Thyroid gland (tissue), 4 donors: ENCODE data around the gene UHMK1. TPM values are rescaled to one million over a fixed set of nuclear protein-coding genes. Genes with fewer than 3 reads are reported as not detected.
"Not testable (repeated sequence)": the region's sequence is repeated elsewhere in the genome, so short reads cannot be mapped to it uniquely, and the experiment has no call there.

Experiments
- DNase-seq, 2 donors: peaks; one replicate each; pipeline ENCODE4 v3.0.0-alpha.2; 2019
- H3K27ac ChIP-seq, 3 donors: fragments of 200-600 bp; sonication (generic); 1 replicate in 2 of 3; 2 replicates in 1 of 3; pipeline ENCODE4 v1.5.1; 2016 to 2019; ENCODE audit warnings: mild to moderate bottlenecking in 1 of 3, moderate library complexity in 1 of 3
- H3K27me3 ChIP-seq: fragments of 200-600 bp; sonication (generic); one replicate; pipeline ENCODE4 v1.5.1; 2019
- H3K36me3 ChIP-seq, 2 donors: fragments of 200-600 bp; sonication (generic); one replicate each; pipeline ENCODE4 v1.5.1; 2016 to 2019
- H3K4me1 ChIP-seq, 2 donors: fragments of 200-600 bp; sonication (generic); one replicate each; pipeline ENCODE4 v1.5.1; 2017 to 2019
- H3K4me3 ChIP-seq, 3 donors: fragments of 200-600 bp; sonication (generic); replicated peaks in 1 of 3; 1 replicate in 2 of 3; 2 replicates in 1 of 3; pipeline ENCODE4 v1.5.1; 2016; ENCODE audit warnings: mild to moderate bottlenecking in 1 of 3
- H3K9me3 ChIP-seq: fragments of 200-600 bp; sonication (generic); one replicate; pipeline ENCODE4 v1.5.1; 2017
- POLR2A ChIP-seq, 2 donors: fragments of 450-650 bp; IDR thresholded peaks; one replicate each; pipeline ENCODE4 v1.6.1; 2017; ENCODE audit warnings: antibody characterized with exemption in 2 of 2, mild to moderate bottlenecking in 2 of 2, moderate library complexity in 1 of 2
- WGBS, 2 donors: methylation state at CpG; one replicate each; pipeline ENCODE4 v1.1.5; 2017; 5-methylcytosine and 5-hydroxymethylcytosine counted together
- intact Hi-C: fragments of 100-400 bp; cut with DNase I; formaldehyde crosslinking; loops from one replicate; pipeline ENCODE4 v1.15.1; 2023
- total RNA-seq, 4 donors: library from RNA; depleted of rRNA; stranded (reverse); fragments of >200 nt; gene quantifications; one replicate each; pipeline ENCODE4 v1.2.3, GENCODE V29; 2016
- TF ChIP-seq, protein P1 (sequence below), 6 experiments: fragments of 200-600 bp in 3 of 6; fragments of 450-650 bp in 3 of 6; sonication (generic) in 3 of 6; IDR thresholded peaks; one replicate each; pipeline ENCODE4 v1.5.1; 2016 to 2019; ENCODE audit warnings: antibody characterized with exemption in 6 of 6, mild to moderate bottlenecking in 2 of 6, inconsistent platforms in 1 of 6, moderate library complexity in 1 of 6

Gene UHMK1, protein sequence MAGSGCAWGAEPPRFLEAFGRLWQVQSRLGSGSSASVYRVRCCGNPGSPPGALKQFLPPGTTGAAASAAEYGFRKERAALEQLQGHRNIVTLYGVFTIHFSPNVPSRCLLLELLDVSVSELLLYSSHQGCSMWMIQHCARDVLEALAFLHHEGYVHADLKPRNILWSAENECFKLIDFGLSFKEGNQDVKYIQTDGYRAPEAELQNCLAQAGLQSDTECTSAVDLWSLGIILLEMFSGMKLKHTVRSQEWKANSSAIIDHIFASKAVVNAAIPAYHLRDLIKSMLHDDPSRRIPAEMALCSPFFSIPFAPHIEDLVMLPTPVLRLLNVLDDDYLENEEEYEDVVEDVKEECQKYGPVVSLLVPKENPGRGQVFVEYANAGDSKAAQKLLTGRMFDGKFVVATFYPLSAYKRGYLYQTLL
- 10 to 100 TPM; 44.3 to 62.0 (median 57.1) TPM for total RNA-seq

DNA sequence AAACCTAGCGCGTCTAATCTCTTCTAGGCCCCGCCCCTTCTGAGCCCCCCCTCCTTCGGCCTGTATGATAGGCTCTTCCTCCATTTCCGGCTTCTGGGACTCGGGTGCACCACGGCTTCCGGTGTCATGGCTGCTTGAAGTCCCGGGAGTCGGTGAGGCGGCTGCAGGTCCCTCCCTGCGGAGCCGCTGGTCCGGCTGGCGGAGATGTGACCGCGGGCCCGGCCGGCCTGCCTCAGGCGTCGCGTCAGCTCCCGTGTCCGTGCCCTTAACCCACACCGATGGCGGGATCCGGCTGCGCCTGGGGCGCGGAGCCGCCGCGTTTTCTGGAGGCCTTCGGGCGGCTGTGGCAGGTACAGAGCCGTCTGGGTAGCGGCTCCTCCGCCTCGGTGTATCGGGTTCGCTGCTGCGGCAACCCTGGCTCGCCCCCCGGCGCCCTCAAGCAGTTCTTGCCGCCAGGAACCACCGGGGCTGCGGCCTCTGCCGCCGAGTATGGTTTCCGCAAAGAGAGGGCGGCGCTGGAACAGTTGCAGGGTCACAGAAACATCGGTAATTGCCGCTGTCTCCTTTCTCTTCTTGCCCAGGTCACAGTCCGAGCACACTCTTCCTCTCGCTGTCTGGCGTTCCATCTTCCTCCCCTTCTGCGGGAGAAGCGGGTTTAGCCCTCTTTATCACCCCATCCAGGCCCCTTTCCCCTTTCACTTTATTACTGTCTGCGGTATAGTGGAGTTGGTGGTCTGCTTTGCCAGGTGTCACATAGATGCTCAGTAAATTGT is at the start of gene UHMK1:
TSS of gene UHMK1 (plus strand) at position 96 of the 773 bp plus-strand sequence. CDS start at position 279, 183 bp downstream.
- 0% methylated on average over 24 to 30 of the region's 61 CpGs for WGBS, 2 donors
- Histone ChIP-seq H3K4me1 (peaks cover 6 to 15% of the 10 kb centered on the region in 2 donors), H3K9me3 (no peaks in the 10 kb centered on the region), H3K27me3 (no peaks in the 10 kb centered on the region), H3K36me3 (peaks cover 5 to 17% of the 10 kb centered on the region in 2 donors), H3K27ac (peak within 1 kb of the TSS; percentile 81 to 93 (median 86)), H3K4me3 (peak within 1 kb of the TSS; percentile 81 to 94 (median 86))
- peak; percentile 92 to 93 for DNase-seq
- intact Hi-C loops, result no loop called here
- peak in 1 of 2 donors; percentile 72 for TF ChIP-seq POLR2A (IDR thresholded peaks at IDR 0.05)
- TF ChIP-seq, protein P1, sequence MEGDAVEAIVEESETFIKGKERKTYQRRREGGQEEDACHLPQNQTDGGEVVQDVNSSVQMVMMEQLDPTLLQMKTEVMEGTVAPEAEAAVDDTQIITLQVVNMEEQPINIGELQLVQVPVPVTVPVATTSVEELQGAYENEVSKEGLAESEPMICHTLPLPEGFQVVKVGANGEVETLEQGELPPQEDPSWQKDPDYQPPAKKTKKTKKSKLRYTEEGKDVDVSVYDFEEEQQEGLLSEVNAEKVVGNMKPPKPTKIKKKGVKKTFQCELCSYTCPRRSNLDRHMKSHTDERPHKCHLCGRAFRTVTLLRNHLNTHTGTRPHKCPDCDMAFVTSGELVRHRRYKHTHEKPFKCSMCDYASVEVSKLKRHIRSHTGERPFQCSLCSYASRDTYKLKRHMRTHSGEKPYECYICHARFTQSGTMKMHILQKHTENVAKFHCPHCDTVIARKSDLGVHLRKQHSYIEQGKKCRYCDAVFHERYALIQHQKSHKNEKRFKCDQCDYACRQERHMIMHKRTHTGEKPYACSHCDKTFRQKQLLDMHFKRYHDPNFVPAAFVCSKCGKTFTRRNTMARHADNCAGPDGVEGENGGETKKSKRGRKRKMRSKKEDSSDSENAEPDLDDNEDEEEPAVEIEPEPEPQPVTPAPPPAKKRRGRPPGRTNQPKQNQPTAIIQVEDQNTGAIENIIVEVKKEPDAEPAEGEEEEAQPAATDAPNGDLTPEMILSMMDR (IDR thresholded peaks at IDR 0.05), result no peak

DNA sequence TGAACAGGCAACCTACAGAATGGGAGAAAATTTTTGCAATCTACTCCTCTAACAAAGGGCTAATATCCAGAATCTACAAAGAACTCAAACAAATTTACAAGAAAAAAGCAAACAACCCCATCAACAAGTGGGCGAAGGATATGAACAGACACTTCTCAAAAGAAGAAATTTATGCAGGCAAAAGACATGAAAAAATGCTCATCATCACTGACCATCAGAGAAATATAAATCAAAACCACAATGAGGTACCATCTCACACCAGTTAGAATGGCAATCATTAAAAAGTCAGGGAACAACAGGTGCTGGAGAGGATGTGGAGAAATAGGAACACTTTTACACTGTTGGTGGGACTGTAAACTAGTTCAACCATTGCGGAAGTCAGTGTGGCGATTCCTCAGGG is 43.3 kb upstream of the UHMK1 start:
- H3K27ac ChIP-seq, H3K4me1 ChIP-seq, H3K4me3 ChIP-seq, DNase-seq, H3K36me3 ChIP-seq, intact Hi-C loops, H3K27me3 ChIP-seq, H3K9me3 ChIP-seq: not testable (repeated sequence)
- WGBS, 2 donors, result 94 to 96% methylated on average over 3 of the region's 3 CpGs

DNA sequence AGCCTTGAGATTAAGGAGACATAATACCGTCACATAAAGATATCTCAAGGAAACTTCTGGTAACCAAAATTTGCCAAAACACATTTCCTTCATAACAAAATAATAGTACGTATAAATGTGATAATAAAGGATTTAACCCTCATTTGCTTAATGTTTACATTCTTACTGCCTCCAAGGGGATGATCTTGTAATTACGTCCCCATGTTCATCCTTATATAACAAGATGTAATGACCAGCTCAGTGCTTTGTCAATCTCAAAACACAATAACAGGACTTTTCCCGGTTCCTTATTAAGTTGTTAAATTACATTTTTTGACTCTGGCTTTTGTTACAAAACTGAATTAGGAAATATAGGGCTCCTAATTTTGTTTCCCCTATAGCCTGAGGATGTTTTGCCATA is 41.3 kb upstream of the UHMK1 start:
- H3K27ac ChIP-seq, result no peak overlapping the region
- H3K4me1 ChIP-seq, result no peaks in the 10 kb centered on the region
- DNase-seq, result no peak
- 91 to 92% methylated on average over 4 of the region's 4 CpGs for WGBS, 2 donors
- intact Hi-C loops, result no loop called here
- no peak for TF ChIP-seq POLR2A (IDR thresholded peaks at IDR 0.05)
- TF ChIP-seq, protein P1 (IDR thresholded peaks at IDR 0.05), result no peak
- no peak overlapping the region for H3K4me3 ChIP-seq
- H3K9me3 ChIP-seq, result no peaks in the 10 kb centered on the region
- H3K27me3 ChIP-seq, result no peaks in the 10 kb centered on the region
- no peaks in the 10 kb centered on the region for H3K36me3 ChIP-seq

DNA sequence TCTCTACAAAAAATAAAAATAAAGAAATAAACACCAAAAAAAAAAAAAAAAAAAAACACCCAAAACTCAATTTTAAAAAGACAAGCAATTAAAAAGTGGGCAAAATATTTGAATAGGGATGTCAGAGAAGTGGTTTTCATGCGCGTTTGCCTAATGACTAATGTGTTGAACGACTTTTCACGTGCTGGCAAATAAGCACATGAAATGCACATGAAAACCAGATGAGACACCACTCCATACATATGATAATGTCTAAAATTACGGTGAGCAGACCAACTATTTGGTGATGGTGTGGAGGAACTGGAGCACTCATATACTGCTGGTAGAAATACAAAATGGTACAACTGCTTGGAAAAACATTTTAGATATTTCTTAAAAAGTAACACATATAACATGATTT is 39.4 kb upstream of the UHMK1 start:
- WGBS, 2 donors, result 92 to 93% methylated on average over 5 of the region's 5 CpGs
- no peaks in the 10 kb centered on the region for H3K27me3 ChIP-seq
- no peaks in the 10 kb centered on the region for H3K36me3 ChIP-seq
- TF ChIP-seq POLR2A (IDR thresholded peaks at IDR 0.05), result no peak
- TF ChIP-seq, protein P1 (IDR thresholded peaks at IDR 0.05), result no peak
- intact Hi-C loops, result no loop called here
- DNase-seq, result no peak
- H3K27ac ChIP-seq, result no peak overlapping the region
- H3K4me3 ChIP-seq, result no peak overlapping the region
- H3K9me3 ChIP-seq, result no peaks in the 10 kb centered on the region
- no peaks in the 10 kb centered on the region for H3K4me1 ChIP-seq

DNA sequence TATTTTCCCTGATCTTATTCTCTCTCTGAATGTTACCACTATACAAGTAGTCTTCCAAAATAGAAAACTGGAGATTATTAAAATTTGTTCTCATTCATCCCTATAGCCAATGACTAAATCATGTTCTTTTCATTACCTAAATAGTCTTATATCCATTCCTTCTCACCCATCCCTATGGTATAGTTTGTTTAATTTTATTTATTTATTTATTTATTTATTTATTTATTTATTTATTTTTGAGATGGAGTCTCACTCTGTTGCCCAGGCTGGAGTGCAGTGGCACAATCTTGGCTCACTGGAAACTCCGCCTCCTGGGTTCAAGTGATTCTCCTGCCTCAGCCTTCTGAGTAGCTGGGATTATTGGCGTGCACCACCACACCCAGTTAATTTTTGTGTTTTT is 35.2 kb upstream of the UHMK1 start:
- H3K27me3 ChIP-seq, H3K4me3 ChIP-seq, H3K4me1 ChIP-seq, H3K9me3 ChIP-seq, H3K27ac ChIP-seq, DNase-seq, H3K36me3 ChIP-seq, intact Hi-C loops: not testable (repeated sequence)
- 95 to 96% methylated on average over 2 of the region's 2 CpGs for WGBS, 2 donors

DNA sequence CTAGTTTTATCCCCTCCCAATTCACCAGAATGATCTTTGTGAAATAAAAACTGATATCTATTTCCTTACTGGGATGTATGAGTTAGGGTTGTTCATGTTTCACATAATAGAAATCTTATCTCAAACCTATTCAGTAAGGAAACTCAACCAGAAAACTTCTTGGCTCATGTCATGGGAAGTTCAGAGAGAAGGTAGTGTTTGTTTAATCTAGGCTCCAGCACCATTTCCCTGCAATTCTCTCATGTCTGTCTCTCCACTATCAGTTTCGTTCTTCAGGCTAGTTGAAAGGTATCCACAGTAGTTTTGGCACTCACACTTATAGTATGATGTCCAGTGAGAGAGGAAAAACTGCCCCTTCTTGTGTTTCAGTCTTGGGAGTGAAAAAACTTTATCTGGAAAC is 34.6 kb upstream of the UHMK1 start:
- no peaks in the 10 kb centered on the region for H3K4me1 ChIP-seq
- WGBS, 2 donors, result 18 to 37% methylated on average over 1 of the region's 1 CpG
- H3K27ac ChIP-seq, result no peak overlapping the region
- H3K9me3 ChIP-seq, result no peaks in the 10 kb centered on the region
- H3K36me3 ChIP-seq, result no peaks in the 10 kb centered on the region
- DNase-seq, result no peak
- TF ChIP-seq POLR2A (IDR thresholded peaks at IDR 0.05), result no peak
- TF ChIP-seq, protein P1 (IDR thresholded peaks at IDR 0.05), result no peak
- H3K27me3 ChIP-seq, result no peaks in the 10 kb centered on the region
- intact Hi-C loops, result no loop called here
- no peak overlapping the region for H3K4me3 ChIP-seq
